Sigmoid colon (tissue), 7 donors: ENCODE measurements around the gene ACAP2. TPM values are rescaled to one million over a fixed set of nuclear protein-coding genes. Genes with fewer than 3 reads are reported as not detected.
"Not testable (repeated sequence)": the region's sequence is repeated elsewhere in the genome, so short reads cannot be mapped to it uniquely, and the experiment has no call there.

Experiments
- DNase-seq: peaks from one replicate; pipeline ENCODE4 v3.0.0-alpha.2; 2019
- H3K27ac ChIP-seq, 4 donors: fragments of 200-600 bp; sonication (generic); one replicate each; pipeline ENCODE4 v1.5.1; 2016 to 2019; ENCODE audit warnings: mild to moderate bottlenecking in 1 of 4
- H3K27me3 ChIP-seq, 3 donors: fragments of 200-600 bp; sonication (generic); one replicate each; pipeline ENCODE4 v1.5.1; 2019; ENCODE audit warnings: mild to moderate bottlenecking in 1 of 3
- H3K36me3 ChIP-seq, 4 donors: fragments of 200-600 bp; sonication (generic); one replicate each; pipeline ENCODE4 v1.5.1; 2016 to 2019
- H3K4me1 ChIP-seq, 4 donors: fragments of 200-600 bp; sonication (generic); one replicate each; pipeline ENCODE4 v1.5.1; 2017 to 2019
- H3K4me3 ChIP-seq, 4 donors: fragments of 200-600 bp; sonication (generic); one replicate each; pipeline ENCODE4 v1.5.1; 2017 to 2019; ENCODE audit warnings: mild to moderate bottlenecking in 2 of 4, moderate library complexity in 1 of 4
- H3K9me3 ChIP-seq, 4 donors: fragments of 200-600 bp in 3 of 4; sonication (generic) in 3 of 4; one replicate each; pipeline versions ENCODE4 v1.5.1 to v1.6.1; 2013 to 2019
- EP300 ChIP-seq, 4 donors: sonication (generic); formaldehyde crosslinking; IDR thresholded peaks; one replicate each; pipeline ENCODE4 v1.6.1; 2017; ENCODE audit warnings: antibody characterized with exemption in 4 of 4
- POLR2A ChIP-seq, 2 donors: fragments of 450-650 bp; IDR thresholded peaks; one replicate each; pipeline ENCODE4 v1.6.1; 2016; ENCODE audit warnings: antibody characterized with exemption in 2 of 2, mild to moderate bottlenecking in 2 of 2, moderate library complexity in 2 of 2
- POLR2AphosphoS5 ChIP-seq, 4 donors: sonication (generic); formaldehyde crosslinking; IDR thresholded peaks; one replicate each; pipeline ENCODE4 v1.6.1; 2017; ENCODE audit warnings: antibody characterized with exemption in 4 of 4
- WGBS, 2 donors: extraction: QIAGEN DNeasy Blood & Tissue Kit; methylation state at CpG; one replicate each; pipeline ENCODE4 v1.1.7; 2013; 5-methylcytosine and 5-hydroxymethylcytosine counted together
- intact Hi-C: fragments of 100-400 bp; cut with DNase I; formaldehyde crosslinking; loops from one replicate; pipeline ENCODE4 v1.15.1; 2023
- polyA plus RNA-seq, 3 donors: library from polyadenylated mRNA; stranded (reverse); fragments of 200-250 nt; gene quantifications; one replicate each; pipeline ENCODE4 v1.2.3, GENCODE V29; 2013
- total RNA-seq, 4 donors: library from RNA; depleted of rRNA; stranded (reverse); fragments of >200 nt; gene quantifications; one replicate each; pipeline ENCODE4 v1.1.0, GENCODE V29; 2016
- TF ChIP-seq, protein P1 (sequence below), 4 experiments: fragments of 450-650 bp in 3 of 4; fragments of 200-600 bp in 1 of 4; IDR thresholded peaks; one replicate each; pipeline ENCODE4 v1.5.1; 2016 to 2019; ENCODE audit warnings: antibody characterized with exemption in 4 of 4, mild to moderate bottlenecking in 3 of 4, moderate library complexity in 2 of 4
- donor health status: healthy with polysubstance abuse.
- donor health status: Bipolar disorder and iron deficiency.
- donor health status: healthy.

Gene ACAP2
- total and polyA plus RNA-seq, 7 donors: 12.0 to 57.1 (median 28.0) TPM

DNA sequence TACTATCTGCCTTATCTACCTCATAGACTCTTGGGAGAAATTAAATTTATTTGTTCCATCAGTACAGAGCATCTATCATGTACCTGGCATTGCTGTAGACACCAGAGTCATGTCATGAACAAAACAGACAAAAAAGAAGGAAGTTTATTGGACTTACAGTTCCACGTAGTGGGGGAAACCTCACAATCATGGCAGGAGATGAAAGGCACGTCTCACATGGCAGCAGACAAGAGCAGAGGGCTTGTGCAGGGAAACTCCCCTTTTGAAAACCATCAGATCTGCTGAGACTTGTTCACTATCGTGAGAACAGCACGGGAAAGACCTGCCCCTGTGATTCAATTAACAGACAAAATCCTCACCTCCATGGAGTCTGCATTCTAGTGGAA is 25.6 kb upstream of the ACAP2 start:
- H3K4me1 ChIP-seq: no peaks in the 10 kb centered on the region
- no peaks in the 10 kb centered on the region for H3K9me3 ChIP-seq
- TF ChIP-seq POLR2A (IDR thresholded peaks at IDR 0.05): no peak
- intact Hi-C loops: no loop called here
- H3K27ac ChIP-seq: no peak overlapping the region
- 77 to 88% methylated on average over 4 of the region's 4 CpGs for WGBS, 2 donors
- no peak overlapping the region for H3K4me3 ChIP-seq
- H3K27me3 ChIP-seq: no peaks in the 10 kb centered on the region
- no peaks in the 10 kb centered on the region for H3K36me3 ChIP-seq
- no peak for DNase-seq

DNA sequence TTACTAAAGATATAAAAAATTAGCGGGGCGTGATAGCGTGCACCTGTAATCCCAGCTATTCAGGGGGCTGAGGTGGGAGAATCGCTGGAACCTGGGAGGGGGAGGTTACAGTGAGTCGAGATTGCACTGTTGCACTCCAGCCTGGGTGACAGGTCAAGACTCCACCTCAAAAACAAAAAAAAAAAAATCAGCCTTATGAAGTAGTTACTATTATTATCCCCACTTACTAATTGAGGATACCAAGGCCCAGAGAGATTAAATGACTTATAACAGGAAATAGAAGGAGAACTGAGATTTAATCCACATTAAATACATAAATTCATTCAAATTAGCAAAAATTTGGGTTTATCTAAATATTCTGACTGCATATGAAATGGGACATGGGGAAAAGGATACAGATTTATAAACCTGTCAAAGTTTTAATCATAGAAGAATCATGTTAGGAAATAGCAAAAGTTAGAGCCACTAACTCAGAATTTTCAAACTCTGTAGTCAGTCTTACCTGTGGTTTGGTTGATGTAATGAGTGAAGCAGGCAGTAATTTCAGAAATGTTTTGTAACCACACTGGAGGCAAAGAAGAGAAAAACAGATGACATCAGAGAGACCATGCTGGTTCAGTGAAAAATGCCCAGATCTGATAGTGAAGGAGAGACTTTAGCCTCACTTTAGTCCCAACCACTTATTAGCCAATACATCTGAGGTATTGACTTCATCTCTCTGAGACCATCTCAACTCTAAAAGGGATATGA is 25.0 kb upstream of the ACAP2 start:
- Histone ChIP-seq H3K4me3 (no peak overlapping the region), H3K27me3 (no peaks in the 10 kb centered on the region), H3K9me3 (no peaks in the 10 kb centered on the region), H3K36me3 (no peaks in the 10 kb centered on the region), H3K27ac (no peak overlapping the region), H3K4me1 (no peaks in the 10 kb centered on the region)
- DNase-seq: no peak
- TF ChIP-seq POLR2AphosphoS5 (IDR thresholded peaks at IDR 0.05): no peak
- TF ChIP-seq POLR2A (IDR thresholded peaks at IDR 0.05): no peak
- TF ChIP-seq, protein P1, sequence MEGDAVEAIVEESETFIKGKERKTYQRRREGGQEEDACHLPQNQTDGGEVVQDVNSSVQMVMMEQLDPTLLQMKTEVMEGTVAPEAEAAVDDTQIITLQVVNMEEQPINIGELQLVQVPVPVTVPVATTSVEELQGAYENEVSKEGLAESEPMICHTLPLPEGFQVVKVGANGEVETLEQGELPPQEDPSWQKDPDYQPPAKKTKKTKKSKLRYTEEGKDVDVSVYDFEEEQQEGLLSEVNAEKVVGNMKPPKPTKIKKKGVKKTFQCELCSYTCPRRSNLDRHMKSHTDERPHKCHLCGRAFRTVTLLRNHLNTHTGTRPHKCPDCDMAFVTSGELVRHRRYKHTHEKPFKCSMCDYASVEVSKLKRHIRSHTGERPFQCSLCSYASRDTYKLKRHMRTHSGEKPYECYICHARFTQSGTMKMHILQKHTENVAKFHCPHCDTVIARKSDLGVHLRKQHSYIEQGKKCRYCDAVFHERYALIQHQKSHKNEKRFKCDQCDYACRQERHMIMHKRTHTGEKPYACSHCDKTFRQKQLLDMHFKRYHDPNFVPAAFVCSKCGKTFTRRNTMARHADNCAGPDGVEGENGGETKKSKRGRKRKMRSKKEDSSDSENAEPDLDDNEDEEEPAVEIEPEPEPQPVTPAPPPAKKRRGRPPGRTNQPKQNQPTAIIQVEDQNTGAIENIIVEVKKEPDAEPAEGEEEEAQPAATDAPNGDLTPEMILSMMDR (IDR thresholded peaks at IDR 0.05): no peak
- no peak for TF ChIP-seq EP300 (IDR thresholded peaks at IDR 0.05)
- intact Hi-C loops: no loop called here
- 94 to 96% methylated on average over 5 of the region's 5 CpGs for WGBS, 2 donors

DNA sequence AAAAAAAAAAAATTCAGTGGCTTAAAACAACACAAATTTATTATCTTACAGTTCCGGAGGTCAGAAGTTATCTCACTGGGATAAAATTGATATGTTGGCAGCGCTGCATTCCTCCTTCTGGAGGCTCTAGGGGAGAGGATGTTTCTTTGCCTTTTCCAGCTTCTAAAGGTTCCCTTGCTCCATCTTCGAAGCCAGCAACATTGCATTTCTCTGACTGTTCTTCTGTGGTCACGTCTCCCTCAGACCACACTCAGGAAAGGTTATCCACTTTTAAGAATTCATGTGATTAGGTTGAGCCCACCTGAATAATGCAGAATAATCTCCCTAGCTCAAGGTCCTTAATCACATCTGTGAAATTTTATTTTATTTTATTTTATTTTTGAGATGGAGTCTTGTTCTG is 23.4 kb upstream of the ACAP2 start:
- H3K4me1 ChIP-seq: no peaks in the 10 kb centered on the region
- no peaks in the 10 kb centered on the region for H3K27me3 ChIP-seq
- intact Hi-C loops: no loop called here
- TF ChIP-seq, protein P1 (IDR thresholded peaks at IDR 0.05): no peak
- TF ChIP-seq EP300 (IDR thresholded peaks at IDR 0.05) (no peak), POLR2A (IDR thresholded peaks at IDR 0.05) (no peak), POLR2AphosphoS5 (IDR thresholded peaks at IDR 0.05) (no peak)
- H3K9me3 ChIP-seq: no peaks in the 10 kb centered on the region
- H3K4me3 ChIP-seq: no peak overlapping the region
- no peak overlapping the region for H3K27ac ChIP-seq
- WGBS, 2 donors: 52 to 78% methylated on average over 4 of the region's 4 CpGs
- no peak for DNase-seq
- H3K36me3 ChIP-seq: no peaks in the 10 kb centered on the region

DNA sequence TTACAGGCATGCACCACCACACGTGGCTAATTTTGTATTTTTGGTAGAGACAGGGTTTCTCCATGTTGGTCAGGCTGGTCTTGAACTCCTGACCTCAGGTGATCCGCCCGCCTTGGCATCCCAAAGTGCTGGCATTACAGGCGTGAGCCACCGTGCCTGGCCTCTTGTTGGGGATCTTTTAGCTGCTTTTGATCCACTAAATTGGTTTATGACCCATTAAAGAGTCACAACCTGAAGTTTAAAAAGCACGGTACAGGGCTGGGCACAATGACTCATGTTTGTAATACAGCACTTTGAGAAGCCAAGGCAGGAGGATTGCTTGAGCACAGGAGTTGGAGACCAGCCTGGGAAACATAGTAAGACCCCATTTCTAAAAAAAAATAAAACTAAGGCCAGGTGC is 20.1 kb upstream of the ACAP2 start:
- H3K27me3 ChIP-seq, DNase-seq, H3K36me3 ChIP-seq, H3K27ac ChIP-seq, H3K9me3 ChIP-seq, H3K4me1 ChIP-seq, intact Hi-C loops, H3K4me3 ChIP-seq: not testable (repeated sequence)
- WGBS, 2 donors: 34 to 73% methylated on average over 6 of the region's 6 CpGs

DNA sequence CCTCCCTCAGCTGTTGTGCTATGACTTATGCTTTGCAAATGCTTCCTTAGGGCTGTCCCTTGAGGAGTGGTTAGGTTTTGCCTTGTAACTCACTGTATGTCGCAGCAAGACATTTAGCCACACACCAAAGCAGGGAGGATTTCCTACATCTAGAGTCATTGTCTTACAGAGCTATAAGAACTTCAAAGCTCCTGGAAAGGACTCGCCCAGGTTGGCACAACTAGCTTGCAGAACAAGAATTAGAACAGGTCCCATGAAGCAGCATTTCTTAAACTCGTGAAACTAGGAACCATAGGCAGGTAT is 19.4 kb upstream of the ACAP2 start:
- H3K9me3 ChIP-seq: no peaks in the 10 kb centered on the region
- H3K27me3 ChIP-seq: no peaks in the 10 kb centered on the region
- no peak overlapping the region for H3K27ac ChIP-seq
- DNase-seq: no peak
- WGBS, 2 donors: 28 to 67% methylated on average over 3 of the region's 3 CpGs
- no peaks in the 10 kb centered on the region for H3K36me3 ChIP-seq
- H3K4me1 ChIP-seq: no peaks in the 10 kb centered on the region
- H3K4me3 ChIP-seq: no peak overlapping the region
- TF ChIP-seq POLR2A (IDR thresholded peaks at IDR 0.05) (no peak), POLR2AphosphoS5 (IDR thresholded peaks at IDR 0.05) (no peak), EP300 (IDR thresholded peaks at IDR 0.05) (no peak)
- TF ChIP-seq, protein P1 (IDR thresholded peaks at IDR 0.05): no peak
- intact Hi-C loops: no loop called here
